Activated naive CD4-positive, alpha-beta T cell treated with anti-CD3 and anti-CD28 coated beads, Interleukin-2, amount 10 ng/mL, durations not matched to agents 7 days and 5 days (primary cell): ENCODE measurements around the gene RNF212B.
"Not testable (repeated sequence)": the region's sequence is repeated elsewhere in the genome, so short reads cannot be mapped to it uniquely, and the experiment has no call there.

Source experiments
- CTCF ChIA-PET: fragments of 350-600 bp; sonication (Branson Sonifier 250); formaldehyde crosslinking; loops from one replicate; lab custom pipeline; 2021; ENCODE audit warnings: antibody characterized with exemption; lab: Charles Lee
- DNase-seq: peaks from one replicate; pipeline ENCODE4 v3.0.0-alpha.2; 2020
- H3K27ac Mint-ChIP-seq: one replicate; pipeline ENCODE4 v1.8.0; 2021; ENCODE audit warnings: mild to moderate bottlenecking, moderate library complexity, mixed read lengths
- H3K27me3 Mint-ChIP-seq: one replicate; pipeline ENCODE4 v1.8.0; 2021; ENCODE audit warnings: mild to moderate bottlenecking, mixed read lengths
- H3K36me3 Mint-ChIP-seq: one replicate; pipeline ENCODE4 v1.8.0; 2021; ENCODE audit warnings: mixed read lengths
- H3K4me1 Mint-ChIP-seq: one replicate; pipeline ENCODE4 v1.8.0; 2021; ENCODE audit warnings: mixed read lengths
- H3K4me3 Mint-ChIP-seq: one replicate; pipeline ENCODE4 v1.8.0; 2021; ENCODE audit warnings: mild to moderate bottlenecking, moderate library complexity, mixed read lengths
- H3K9me3 Mint-ChIP-seq: one replicate; pipeline ENCODE4 v1.8.0; 2021; ENCODE audit warnings: mixed read lengths

RNF212B gene

GRCh38 chr14:23224958-23225357, 12.8 kb upstream of the RNF212B start:
- H3K36me3 Mint-ChIP-seq, CTCF ChIA-PET, H3K4me1 Mint-ChIP-seq, H3K27ac Mint-ChIP-seq, DNase-seq, H3K4me3 Mint-ChIP-seq, H3K9me3 Mint-ChIP-seq: not testable (repeated sequence)
- H3K27me3 Mint-ChIP-seq, result peaks cover 41% of the 10 kb centered on the region

GRCh38 chr14:23227566-23227965, 10.2 kb upstream of the RNF212B start:
- no peak overlapping the region for H3K4me3 Mint-ChIP-seq
- CTCF ChIA-PET, result no interaction called here
- no peak overlapping the region for H3K27ac Mint-ChIP-seq
- H3K27me3 Mint-ChIP-seq, result peaks cover 20% of the 10 kb centered on the region
- H3K9me3 Mint-ChIP-seq, result no peaks in the 10 kb centered on the region
- H3K4me1 Mint-ChIP-seq, result no peaks in the 10 kb centered on the region
- no peaks in the 10 kb centered on the region for H3K36me3 Mint-ChIP-seq
- no peak for DNase-seq

GRCh38 chr14:23228812-23229211, 8.9 kb upstream of the RNF212B start:
- DNase-seq, result no peak
- H3K4me3 Mint-ChIP-seq, result no peak overlapping the region
- CTCF ChIA-PET, result no interaction called here

GRCh38 chr14:23232241-23232808, 5.4 kb upstream of the RNF212B start:
- H3K4me3 Mint-ChIP-seq, CTCF ChIA-PET, DNase-seq, H3K9me3 Mint-ChIP-seq, H3K27ac Mint-ChIP-seq, H3K36me3 Mint-ChIP-seq, H3K4me1 Mint-ChIP-seq: not testable (repeated sequence)
- H3K27me3 Mint-ChIP-seq, result peaks cover 14% of the 10 kb centered on the region

More at GRCh38 chr14:23228812-23229211, 8.9 kb upstream of the RNF212B start:
- Mint-ChIP-seq H3K36me3 (no peaks in the 10 kb centered on the region), H3K27ac (no peak overlapping the region), H3K9me3 (no peaks in the 10 kb centered on the region), H3K4me1 (no peaks in the 10 kb centered on the region), H3K27me3 (peaks cover 11% of the 10 kb centered on the region)

- Mint-ChIP-seq H3K4me1 (peaks cover 8% of the 10 kb centered on the region), H3K36me3 (no peaks in the 10 kb centered on the region), H3K27me3 (peaks cover 30% of the 10 kb centered on the region), H3K27ac (no peak overlapping the region), H3K4me3 (no peak overlapping the region), H3K9me3 (no peaks in the 10 kb centered on the region)
- DNase-seq, result no peak
- CTCF ChIA-PET, result interaction anchor here (0.6 kb wide), 1 partner anchor 120 kb away, joined by 3 read pairs; no protein-coding TSS in a partner anchor
Measured at GRCh38 chr14:23240661-23241060, 2.9 kb downstream of the RNF212B start.

- H3K9me3 Mint-ChIP-seq, H3K4me3 Mint-ChIP-seq, H3K36me3 Mint-ChIP-seq, CTCF ChIA-PET, H3K4me1 Mint-ChIP-seq, H3K27ac Mint-ChIP-seq, DNase-seq: not testable (repeated sequence)
- H3K27me3 Mint-ChIP-seq, result peaks cover 30% of the 10 kb centered on the region
Measured at GRCh38 chr14:23241061-23241715, 3.5 kb downstream of the RNF212B start.

GRCh38 chr14:23242076-23242475, 4.3 kb downstream of the RNF212B start:
- Mint-ChIP-seq H3K9me3 (no peaks in the 10 kb centered on the region), H3K36me3 (no peaks in the 10 kb centered on the region), H3K4me3 (no peak overlapping the region), H3K4me1 (peaks cover 8% of the 10 kb centered on the region), H3K27me3 (peaks cover 26% of the 10 kb centered on the region), H3K27ac (no peak overlapping the region)
- no peak for DNase-seq
- CTCF ChIA-PET, result no interaction called here

GRCh38 chr14:23243066-23243465, 5.3 kb downstream of the RNF212B start:
- Mint-ChIP-seq H3K9me3 (no peaks in the 10 kb centered on the region), H3K27ac (no peak overlapping the region), H3K27me3 (peaks cover 19% of the 10 kb centered on the region), H3K36me3 (no peaks in the 10 kb centered on the region), H3K4me3 (no peak overlapping the region), H3K4me1 (peaks cover under 1% of the 10 kb centered on the region)
- no peak for DNase-seq
- CTCF ChIA-PET, result interaction anchor here (0.5 kb wide), 1 partner anchor 601 kb away, joined by 3 read pairs; no protein-coding TSS in a partner anchor

GRCh38 chr14:23245282-23245681, 7.5 kb downstream of the RNF212B start:
- DNase-seq, result no peak
- Mint-ChIP-seq H3K4me1 (no peaks in the 10 kb centered on the region), H3K36me3 (no peaks in the 10 kb centered on the region), H3K9me3 (no peaks in the 10 kb centered on the region), H3K27me3 (peaks cover 7% of the 10 kb centered on the region), H3K4me3 (no peak overlapping the region), H3K27ac (no peak overlapping the region)
- CTCF ChIA-PET, result interaction anchor here (1.1 to 1.4 kb wide), 2 partner anchors 125 to 168 kb away, joined by 3 to 4 read pairs; no protein-coding TSS in a partner anchor

GRCh38 chr14:23248601-23249000, 10.9 kb downstream of the RNF212B start:
- Mint-ChIP-seq H3K4me1 (no peaks in the 10 kb centered on the region), H3K27me3 (peaks cover 11% of the 10 kb centered on the region), H3K36me3 (no peaks in the 10 kb centered on the region), H3K9me3 (no peaks in the 10 kb centered on the region), H3K27ac (no peak overlapping the region), H3K4me3 (no peak overlapping the region)
- CTCF ChIA-PET, result interaction anchor here (1.4 kb wide), 1 partner anchor 128 kb away, joined by 3 read pairs; no protein-coding TSS in a partner anchor
- no peak for DNase-seq

- peaks cover 11% of the 10 kb centered on the region for H3K27me3 Mint-ChIP-seq
- CTCF ChIA-PET, result interaction anchor here (0.7 kb wide), 1 partner anchor 130 kb away, joined by 3 read pairs; no protein-coding TSS in a partner anchor
- H3K36me3 Mint-ChIP-seq, result no peaks in the 10 kb centered on the region
- H3K4me1 Mint-ChIP-seq, result no peaks in the 10 kb centered on the region
- DNase-seq, result no peak
- no peaks in the 10 kb centered on the region for H3K9me3 Mint-ChIP-seq
- H3K27ac Mint-ChIP-seq, result no peak overlapping the region
- no peak overlapping the region for H3K4me3 Mint-ChIP-seq
Measured at GRCh38 chr14:23249824-23250223, 12.1 kb downstream of the RNF212B start.

- no peaks in the 10 kb centered on the region for H3K36me3 Mint-ChIP-seq
- DNase-seq, result no peak
- H3K27me3 Mint-ChIP-seq, result peaks cover 11% of the 10 kb centered on the region
- H3K27ac Mint-ChIP-seq, result no peak overlapping the region
- H3K4me1 Mint-ChIP-seq, result no peaks in the 10 kb centered on the region
- no peaks in the 10 kb centered on the region for H3K9me3 Mint-ChIP-seq
- CTCF ChIA-PET, result no interaction called here
- H3K4me3 Mint-ChIP-seq, result no peak overlapping the region
Measured at GRCh38 chr14:23252006-23252405, 14.3 kb downstream of the RNF212B start.

- no peak for DNase-seq
- H3K4me3 Mint-ChIP-seq, result no peak overlapping the region
- no peaks in the 10 kb centered on the region for H3K4me1 Mint-ChIP-seq
- CTCF ChIA-PET, result no interaction called here
- H3K27ac Mint-ChIP-seq, result no peak overlapping the region
- peaks cover 11% of the 10 kb centered on the region for H3K27me3 Mint-ChIP-seq
- H3K9me3 Mint-ChIP-seq, result no peaks in the 10 kb centered on the region
- H3K36me3 Mint-ChIP-seq, result no peaks in the 10 kb centered on the region
Measured at GRCh38 chr14:23252420-23253333, 14.9 kb downstream of the RNF212B start.

GRCh38 chr14:23258256-23258655, 20.5 kb downstream of the RNF212B start:
- CTCF ChIA-PET, result interaction anchor here (0.9 to 1.1 kb wide), 3 partner anchors 84 to 138 kb away, joined by 3 to 5 read pairs (median 3); no protein-coding TSS in a partner anchor
- peaks cover 25% of the 10 kb centered on the region for H3K27me3 Mint-ChIP-seq

More at GRCh38 chr14:23258256-23258655, 20.5 kb downstream of the RNF212B start:
- Mint-ChIP-seq H3K4me1 (no peaks in the 10 kb centered on the region), H3K4me3 (no peak overlapping the region), H3K36me3 (no peaks in the 10 kb centered on the region), H3K9me3 (no peaks in the 10 kb centered on the region), H3K27ac (no peak overlapping the region)
- no peak for DNase-seq
